Measurements from ENCODE around the gene ARL10.
"Not testable (repeated sequence)": the region's sequence is repeated elsewhere in the genome, so short reads cannot be mapped to it uniquely, and the experiment has no call there.

Gene ARL10

GRCh38 chr5:176388444-176389134 lies 23.3 kb downstream of the ARL10 start, which contains the start of the genes HIGD2A and NOP16:
HIGD2A (plus strand) TSS chr5:176388751; CDS start chr5:176388820, 69 bp downstream.
NOP16 (minus strand) TSS chr5:176388598; CDS start chr5:176388539, 59 bp downstream.
- peak; percentile 98 to 99 (median 98) for DNase-seq (ENCODE audit: low read depth in 3 of 3)

GRCh38 chr5:176389135-176390123 lies 24.1 kb downstream of the ARL10 start:
- no peak for DNase-seq (ENCODE audit: low read depth in 3 of 3)

- DNase-seq (ENCODE audit: low read depth in 3 of 3): no peak
Measured at GRCh38 chr5:176391479-176391878, 26.2 kb downstream of the ARL10 start.

GRCh38 chr5:176391999-176392398 lies 26.7 kb downstream of the ARL10 start:
- no peak for DNase-seq (ENCODE audit: low read depth in 3 of 3)

GRCh38 chr5:176392526-176392925 lies 27.2 kb downstream of the ARL10 start:
- DNase-seq (ENCODE audit: low read depth in 3 of 3): no peak

- DNase-seq (ENCODE audit: low read depth in 3 of 3): no peak
Measured at GRCh38 chr5:176394096-176394495, 28.8 kb downstream of the ARL10 start.

- DNase-seq (ENCODE audit: low read depth in 3 of 3): no peak
Measured at GRCh38 chr5:176394881-176395675, 29.8 kb downstream of the ARL10 start.

- no peak for DNase-seq (ENCODE audit: low read depth in 3 of 3)
Measured at GRCh38 chr5:176396330-176396729, 31.0 kb downstream of the ARL10 start.

GRCh38 chr5:176397736-176398420 lies 32.6 kb downstream of the ARL10 start:
- DNase-seq (ENCODE audit: low read depth in 3 of 3): no peak

GRCh38 chr5:176400382-176401156 lies 35.3 kb downstream of the ARL10 start:
- no peak for DNase-seq (ENCODE audit: low read depth in 3 of 3)

DNA sequence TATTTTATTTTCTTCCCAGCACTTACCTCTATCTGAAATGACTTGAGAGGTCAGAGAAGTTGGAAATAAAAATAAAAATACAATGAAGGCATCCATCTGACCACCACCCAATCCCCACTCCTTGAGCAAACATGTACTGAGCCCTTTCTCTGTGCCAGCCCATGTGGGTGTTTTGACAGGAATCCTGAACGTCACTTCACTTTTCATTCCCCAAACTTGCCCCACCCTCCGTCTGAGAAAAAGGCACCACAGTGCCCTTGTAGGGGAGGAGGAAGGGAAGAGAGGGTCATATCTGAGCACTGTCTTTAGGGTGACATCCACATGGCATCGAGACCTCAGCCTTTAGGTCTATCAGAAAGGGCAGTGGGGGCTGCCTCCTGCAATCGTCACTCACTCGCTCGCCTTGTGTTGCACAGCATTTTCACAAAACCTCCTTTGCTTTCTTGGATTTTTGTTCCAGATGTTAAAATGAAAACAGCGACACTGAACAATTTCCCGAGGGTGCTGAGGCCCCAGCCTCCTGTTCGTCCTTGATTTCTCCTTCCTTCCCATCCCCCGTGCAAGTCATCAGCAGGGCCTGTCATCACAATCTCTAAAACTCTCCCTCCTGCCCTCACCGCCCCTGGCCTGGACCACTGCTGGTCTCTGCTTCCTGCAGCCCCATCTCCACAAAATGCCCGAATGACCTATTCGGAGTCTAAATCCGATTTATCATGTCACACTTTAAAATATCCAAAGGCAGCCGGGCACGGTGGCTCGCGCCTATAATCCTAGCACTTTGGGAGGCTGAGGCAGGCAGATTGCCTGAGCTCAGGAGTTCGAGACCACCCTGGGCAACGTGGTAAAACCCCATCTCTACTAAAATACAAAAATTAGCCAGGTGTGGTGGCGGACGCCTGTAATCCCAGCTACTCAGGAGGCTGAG lies 36.3 kb downstream of the ARL10 start:
- no peak for DNase-seq (ENCODE audit: low read depth in 3 of 3)

- DNase-seq (ENCODE audit: low read depth in 3 of 3): no peak
Measured at GRCh38 chr5:176405656-176406435, 40.6 kb downstream of the ARL10 start.

GRCh38 chr5:176406436-176407052 lies 41.3 kb downstream of the ARL10 start:
- DNase-seq (ENCODE audit: low read depth in 3 of 3): no peak

DNA sequence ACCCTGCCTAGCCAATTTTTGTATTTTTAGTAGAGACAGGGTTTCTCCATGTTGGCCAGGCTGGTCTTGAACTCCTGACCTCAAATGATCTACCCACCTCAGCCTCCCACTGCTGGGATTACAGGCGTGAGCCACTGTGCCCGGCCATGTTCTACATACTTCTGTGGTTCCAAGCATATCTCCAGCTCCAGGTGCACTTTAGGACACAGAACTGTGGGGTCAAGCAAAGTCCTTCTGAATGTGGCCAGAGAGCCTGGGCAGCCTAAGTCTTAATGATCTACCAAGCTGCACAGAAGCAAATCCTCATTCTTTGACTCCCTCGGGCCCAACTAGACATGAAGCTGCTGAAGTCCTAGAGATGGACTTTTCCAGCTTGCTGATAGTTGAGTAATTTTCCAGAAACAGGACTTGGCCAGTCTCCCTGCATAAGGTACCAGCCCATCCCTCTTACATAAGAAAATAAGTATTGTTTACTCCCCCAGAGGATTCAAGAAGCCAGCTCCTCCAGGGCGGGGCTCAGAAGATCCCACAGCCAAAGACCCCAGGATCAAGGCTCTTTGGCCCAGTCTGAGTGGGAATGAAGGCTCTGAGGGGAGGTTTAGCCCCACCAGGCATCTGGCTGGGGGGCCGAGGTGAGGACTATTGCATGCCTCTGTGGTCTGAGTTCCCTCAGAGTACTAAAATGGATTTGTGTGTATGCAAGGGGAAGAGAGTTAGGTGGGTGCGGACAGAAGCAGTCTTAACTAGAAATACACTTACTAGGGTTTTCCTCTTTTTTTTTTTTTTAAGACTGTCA lies 42.4 kb downstream of the ARL10 start:
- no peak for DNase-seq (ENCODE audit: low read depth in 3 of 3)

DNA sequence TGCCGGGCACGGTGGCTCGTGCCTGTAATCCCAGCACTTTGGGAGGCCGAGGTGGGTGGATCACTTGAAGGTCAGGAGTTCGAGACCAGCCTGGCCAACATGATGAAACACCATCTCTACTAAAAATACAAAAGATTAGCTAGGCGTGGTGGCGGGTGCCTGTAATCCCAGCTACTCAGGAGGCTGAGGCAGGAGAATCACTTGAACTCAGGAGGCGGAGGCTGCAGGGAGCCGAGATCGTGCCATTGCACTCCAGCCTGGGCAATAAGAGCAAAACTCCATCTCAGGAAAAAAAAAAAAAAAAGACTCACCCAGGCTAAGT lies 42.9 kb downstream of the ARL10 start:
- not testable (repeated sequence) for DNase-seq (ENCODE audit: low read depth in 3 of 3)

- no peak for DNase-seq (ENCODE audit: low read depth in 3 of 3)
Measured at GRCh38 chr5:176408590-176408989, 43.3 kb downstream of the ARL10 start.

DNA sequence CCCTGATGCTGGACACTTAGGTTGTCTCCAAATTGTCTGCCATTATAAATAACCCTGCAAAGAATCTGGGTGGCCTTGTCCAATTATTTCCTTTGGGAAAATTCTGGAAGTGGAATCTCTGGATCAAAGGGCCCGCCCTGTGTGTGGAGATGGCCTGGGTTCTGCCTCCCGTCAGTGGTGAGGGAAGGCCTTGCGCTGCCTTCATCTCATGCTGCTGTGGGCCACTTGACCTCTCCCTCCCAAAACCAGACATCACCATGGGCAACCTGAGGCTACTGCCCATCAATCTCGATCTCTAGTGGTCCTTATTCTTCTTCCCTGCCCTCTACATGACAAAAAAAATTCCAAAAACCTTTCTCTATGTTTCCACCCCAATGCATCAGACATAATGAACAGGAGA lies 44.5 kb downstream of the ARL10 start:
- no peak for DNase-seq (ENCODE audit: low read depth in 3 of 3)
